Lower leg skin (tissue), 3 donors: ENCODE results near the gene IRF6.

Experiments used
- POLR2A ChIP-seq, 2 donors: fragments of 450-650 bp; IDR thresholded peaks; one replicate each; pipeline ENCODE4 v1.6.1; 2016 to 2017; ENCODE audit warnings: antibody characterized with exemption in 2 of 2, mild to moderate bottlenecking in 1 of 2, moderate library complexity in 1 of 2
- TF ChIP-seq, protein P1 (sequence below), 3 donors: fragments of 450-650 bp; IDR thresholded peaks; one replicate each; pipeline ENCODE4 v1.5.1; 2016; ENCODE audit warnings: antibody characterized with exemption in 3 of 3, mild to moderate bottlenecking in 3 of 3, moderate library complexity in 2 of 3

DNA sequence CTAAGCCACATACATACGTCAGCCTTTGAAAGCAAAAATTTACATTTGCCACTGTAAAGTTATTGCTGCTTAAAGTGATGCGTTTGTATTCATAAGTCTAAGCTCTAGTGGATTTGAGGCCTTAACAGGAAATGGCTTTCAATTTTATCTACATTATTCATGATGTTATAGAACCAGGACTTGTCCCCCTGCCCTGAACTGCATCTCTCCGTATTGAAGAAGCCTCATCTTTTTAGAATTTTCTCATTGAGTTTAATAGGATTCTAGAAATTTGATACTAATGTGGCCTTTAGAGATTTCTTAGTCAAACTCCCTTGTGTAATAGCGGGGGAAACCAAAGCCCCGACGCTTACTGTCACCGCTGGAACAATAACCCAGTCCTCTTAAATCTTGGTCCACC is 31.7 kb upstream of the IRF6 start:
- TF ChIP-seq, protein P1, sequence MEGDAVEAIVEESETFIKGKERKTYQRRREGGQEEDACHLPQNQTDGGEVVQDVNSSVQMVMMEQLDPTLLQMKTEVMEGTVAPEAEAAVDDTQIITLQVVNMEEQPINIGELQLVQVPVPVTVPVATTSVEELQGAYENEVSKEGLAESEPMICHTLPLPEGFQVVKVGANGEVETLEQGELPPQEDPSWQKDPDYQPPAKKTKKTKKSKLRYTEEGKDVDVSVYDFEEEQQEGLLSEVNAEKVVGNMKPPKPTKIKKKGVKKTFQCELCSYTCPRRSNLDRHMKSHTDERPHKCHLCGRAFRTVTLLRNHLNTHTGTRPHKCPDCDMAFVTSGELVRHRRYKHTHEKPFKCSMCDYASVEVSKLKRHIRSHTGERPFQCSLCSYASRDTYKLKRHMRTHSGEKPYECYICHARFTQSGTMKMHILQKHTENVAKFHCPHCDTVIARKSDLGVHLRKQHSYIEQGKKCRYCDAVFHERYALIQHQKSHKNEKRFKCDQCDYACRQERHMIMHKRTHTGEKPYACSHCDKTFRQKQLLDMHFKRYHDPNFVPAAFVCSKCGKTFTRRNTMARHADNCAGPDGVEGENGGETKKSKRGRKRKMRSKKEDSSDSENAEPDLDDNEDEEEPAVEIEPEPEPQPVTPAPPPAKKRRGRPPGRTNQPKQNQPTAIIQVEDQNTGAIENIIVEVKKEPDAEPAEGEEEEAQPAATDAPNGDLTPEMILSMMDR (IDR thresholded peaks at IDR 0.05), result no peak
- no peak for TF ChIP-seq POLR2A (IDR thresholded peaks at IDR 0.05)
